ENCODE data around the gene LUC7L2. TPM values are rescaled to one million over a fixed set of nuclear protein-coding genes. Genes with fewer than 3 reads are reported as not detected.
"Not testable (repeated sequence)": the region's sequence is repeated elsewhere in the genome, so short reads cannot be mapped to it uniquely, and the experiment has no call there.

LUC7L2 gene
- total RNA-seq, 2 donors from 2014 or later: 187 to 190 TPM

GRCh38 chr7:139389774-139390173, 30.1 kb downstream of the LUC7L2 start:
- Mint-ChIP-seq H3K4me3 (no peak overlapping the region), H3K4me1 (peaks cover 29% of the 10 kb centered on the region), H3K36me3 (ENCODE audit: low read depth) (peaks cover 12% of the 10 kb centered on the region)

GRCh38 chr7:139393621-139394211, 34.0 kb downstream of the LUC7L2 start:
- DNase-seq (no peak), ATAC-seq (peak; percentile 20)
- no peaks in the 10 kb centered on the region for H3K9me3 ChIP-seq (ENCODE audit: control insufficient read depth, low read length, poor library complexity, severe bottlenecking)
- no peak overlapping the region for H3K4me3 Mint-ChIP-seq
- H3K27ac Mint-ChIP-seq: peak overlapping the region; percentile 27
- peaks cover 12% of the 10 kb centered on the region for H3K36me3 Mint-ChIP-seq (ENCODE audit: low read depth)
- H3K27me3 Mint-ChIP-seq: no peaks in the 10 kb centered on the region
- peaks cover 32% of the 10 kb centered on the region for H3K4me1 Mint-ChIP-seq

More at GRCh38 chr7:139389774-139390173, 30.1 kb downstream of the LUC7L2 start:
- Mint-ChIP-seq H3K27me3 (no peaks in the 10 kb centered on the region), H3K27ac (peak overlapping the region; percentile 10)
- H3K9me3 ChIP-seq (ENCODE audit: control insufficient read depth, low read length, poor library complexity, severe bottlenecking): no peaks in the 10 kb centered on the region
- no peak for ATAC-seq
- no peak for DNase-seq

GRCh38 chr7:139394540-139394939, 34.8 kb downstream of the LUC7L2 start:
- Mint-ChIP-seq H3K27ac (peak overlapping the region; percentile 32), H3K4me1 (peaks cover 27% of the 10 kb centered on the region), H3K36me3 (ENCODE audit: low read depth) (peaks cover 8% of the 10 kb centered on the region), H3K4me3 (peak overlapping the region; percentile 84), H3K27me3 (no peaks in the 10 kb centered on the region)
- no peaks in the 10 kb centered on the region for H3K9me3 ChIP-seq (ENCODE audit: control insufficient read depth, low read length, poor library complexity, severe bottlenecking)
- ATAC-seq (peak; percentile 82), DNase-seq (no peak)

GRCh38 chr7:139396323-139396951, 36.7 kb downstream of the LUC7L2 start:
- no peak for DNase-seq

GRCh38 chr7:139397192-139397591, 37.5 kb downstream of the LUC7L2 start:
- H3K9me3 ChIP-seq (ENCODE audit: control insufficient read depth, low read length, poor library complexity, severe bottlenecking): no peaks in the 10 kb centered on the region
- Mint-ChIP-seq H3K27me3 (no peaks in the 10 kb centered on the region), H3K36me3 (ENCODE audit: low read depth) (peaks cover 10% of the 10 kb centered on the region), H3K4me3 (no peak overlapping the region), H3K27ac (peak overlapping the region; percentile 37), H3K4me1 (peaks cover 27% of the 10 kb centered on the region)
- DNase-seq: no peak
- ATAC-seq: no peak

More at GRCh38 chr7:139396323-139396951, 36.7 kb downstream of the LUC7L2 start:
- H3K4me1 Mint-ChIP-seq: peaks cover 27% of the 10 kb centered on the region
- H3K9me3 ChIP-seq (ENCODE audit: control insufficient read depth, low read length, poor library complexity, severe bottlenecking): no peaks in the 10 kb centered on the region
- ATAC-seq: no peak
- no peaks in the 10 kb centered on the region for H3K27me3 Mint-ChIP-seq
- H3K27ac Mint-ChIP-seq: peak overlapping the region; percentile 37
- no peak overlapping the region for H3K4me3 Mint-ChIP-seq
- peaks cover 10% of the 10 kb centered on the region for H3K36me3 Mint-ChIP-seq (ENCODE audit: low read depth)

- no peaks in the 10 kb centered on the region for H3K27me3 Mint-ChIP-seq
- H3K9me3 ChIP-seq (ENCODE audit: control insufficient read depth, low read length, poor library complexity, severe bottlenecking): no peaks in the 10 kb centered on the region
- peaks cover 17% of the 10 kb centered on the region for H3K36me3 Mint-ChIP-seq (ENCODE audit: low read depth)
- peak overlapping the region; percentile 68 for H3K27ac Mint-ChIP-seq
- ATAC-seq (no peak), DNase-seq (no peak)
- H3K4me1 Mint-ChIP-seq: peaks cover 11% of the 10 kb centered on the region
- no peak overlapping the region for H3K4me3 Mint-ChIP-seq
These were observed 43.9 kb downstream of the LUC7L2 start for GRCh38 chr7:139403601-139404000.

- Mint-ChIP-seq H3K4me3 (no peak overlapping the region), H3K36me3 (ENCODE audit: low read depth) (peaks cover 17% of the 10 kb centered on the region), H3K27ac (peak overlapping the region; percentile 11), H3K27me3 (no peaks in the 10 kb centered on the region), H3K4me1 (peaks cover 13% of the 10 kb centered on the region)
- DNase-seq: no peak
- H3K9me3 ChIP-seq (ENCODE audit: control insufficient read depth, low read length, poor library complexity, severe bottlenecking): no peaks in the 10 kb centered on the region
- no peak for ATAC-seq
These were observed 47.9 kb downstream of the LUC7L2 start for GRCh38 chr7:139407555-139407954.

GRCh38 chr7:139414743-139415402, 55.2 kb downstream of the LUC7L2 start:
- H3K27ac Mint-ChIP-seq: not testable (repeated sequence)

GRCh38 chr7:139416405-139416804, 56.7 kb downstream of the LUC7L2 start:
- Mint-ChIP-seq H3K27me3 (no peaks in the 10 kb centered on the region), H3K36me3 (ENCODE audit: low read depth) (peaks cover 14% of the 10 kb centered on the region), H3K27ac (peak overlapping the region; percentile 49), H3K4me3 (no peak overlapping the region), H3K4me1 (peaks cover 14% of the 10 kb centered on the region)
- ATAC-seq (no peak), DNase-seq (no peak)
- no peaks in the 10 kb centered on the region for H3K9me3 ChIP-seq (ENCODE audit: control insufficient read depth, low read length, poor library complexity, severe bottlenecking)

More at GRCh38 chr7:139414743-139415402, 55.2 kb downstream of the LUC7L2 start:
- DNase-seq; H3K27me3 Mint-ChIP-seq; H3K9me3 ChIP-seq (ENCODE audit: control insufficient read depth, low read length, poor library complexity, severe bottlenecking); ATAC-seq; H3K4me3 Mint-ChIP-seq: not testable (repeated sequence)
- Mint-ChIP-seq H3K36me3 (ENCODE audit: low read depth) (peaks cover 14% of the 10 kb centered on the region), H3K4me1 (peaks cover 14% of the 10 kb centered on the region)

GRCh38 chr7:139417478-139417877, 57.8 kb downstream of the LUC7L2 start:
- H3K27me3 Mint-ChIP-seq: no peaks in the 10 kb centered on the region
- H3K36me3 Mint-ChIP-seq (ENCODE audit: low read depth): peaks cover 18% of the 10 kb centered on the region
- H3K4me3 Mint-ChIP-seq: peak overlapping the region; percentile 49
- H3K9me3 ChIP-seq (ENCODE audit: control insufficient read depth, low read length, poor library complexity, severe bottlenecking): no peaks in the 10 kb centered on the region
- peaks cover 17% of the 10 kb centered on the region for H3K4me1 Mint-ChIP-seq
- DNase-seq (no peak), ATAC-seq (no peak)
- peak overlapping the region; percentile 49 for H3K27ac Mint-ChIP-seq

GRCh38 chr7:139421123-139421522, 61.4 kb downstream of the LUC7L2 start:
- no peak for DNase-seq
- H3K4me3 Mint-ChIP-seq: no peak overlapping the region
- peaks cover 14% of the 10 kb centered on the region for H3K4me1 Mint-ChIP-seq
- H3K27ac Mint-ChIP-seq: peak overlapping the region; percentile 9
- H3K27me3 Mint-ChIP-seq: no peaks in the 10 kb centered on the region
- ATAC-seq: no peak
- no peaks in the 10 kb centered on the region for H3K9me3 ChIP-seq (ENCODE audit: control insufficient read depth, low read length, poor library complexity, severe bottlenecking)
- peaks cover 13% of the 10 kb centered on the region for H3K36me3 Mint-ChIP-seq (ENCODE audit: low read depth)

- ATAC-seq (no peak), DNase-seq (no peak)
- Mint-ChIP-seq H3K4me1 (peaks cover 11% of the 10 kb centered on the region), H3K4me3 (no peak overlapping the region), H3K36me3 (ENCODE audit: low read depth) (peaks cover 10% of the 10 kb centered on the region), H3K27me3 (no peaks in the 10 kb centered on the region), H3K27ac (peak overlapping the region; percentile 19)
- no peaks in the 10 kb centered on the region for H3K9me3 ChIP-seq (ENCODE audit: control insufficient read depth, low read length, poor library complexity, severe bottlenecking)
These were observed 62.4 kb downstream of the LUC7L2 start for GRCh38 chr7:139422126-139422525.

- H3K36me3 Mint-ChIP-seq (ENCODE audit: low read depth): peaks cover 6% of the 10 kb centered on the region
- peaks cover 8% of the 10 kb centered on the region for H3K4me1 Mint-ChIP-seq
- no peak for DNase-seq
- peak overlapping the region; percentile 45 for H3K27ac Mint-ChIP-seq
- H3K9me3 ChIP-seq (ENCODE audit: control insufficient read depth, low read length, poor library complexity, severe bottlenecking): no peaks in the 10 kb centered on the region
- H3K27me3 Mint-ChIP-seq: no peaks in the 10 kb centered on the region
- H3K4me3 Mint-ChIP-seq: no peak overlapping the region
- no peak for ATAC-seq
These were observed 63.4 kb downstream of the LUC7L2 start for GRCh38 chr7:139423091-139423490.
